Endothelial cell of umbilical vein (primary cell): Measurements from ENCODE around the gene PPP1R3G. TPM values are rescaled to one million over a fixed set of nuclear protein-coding genes. Genes with fewer than 3 reads are reported as not detected.

Experiments
- BruUV-seq: library from RNA; stranded (reverse); fragments of 400-500 nt; replicated peaks from 2 replicates; lab custom pipeline; 2021; lab: Mats Ljungman, UMichigan
- CTCF ChIA-PET: fragments of 300-600, 350-600 bp; sonication (Branson Sonifier 250); formaldehyde crosslinking; loops from one replicate; lab custom pipeline; 2021; ENCODE audit warnings: antibody characterized with exemption, inconsistent platforms; lab: Charles Lee
- POLR2A ChIA-PET: fragments of 300-600, 350-600 bp; sonication (Branson Sonifier 250); formaldehyde crosslinking; loops from one replicate; lab custom pipeline; 2021; ENCODE audit warnings: antibody characterized with exemption, inconsistent platforms; lab: Charles Lee
- DNase-seq: peaks from one replicate; pipeline ENCODE4 v3.0.0-alpha.2; 2011; ENCODE audit warnings: low read depth, low spot score
- FAIRE-seq: peaks from 2 replicates; lab custom pipeline; 2011; peaks lifted over from hg19 to GRCh38; lab: Jason Lieb, UNC
- H2AFZ ChIP-seq: 2 replicates; pipeline ENCODE4 v1.6.0; 2012; ENCODE audit warnings: low read depth, low read length, control low read depth, inconsistent platforms
- H3K27ac ChIP-seq: 2 replicates; pipeline ENCODE4 v1.5.1; 2011; ENCODE audit warnings: low read depth, mild to moderate bottlenecking, control low read depth, low read length, moderate library complexity; ENCODE audit not compliant: insufficient read depth
- H3K27me3 ChIP-seq, 2 experiments: 2 replicates each; pipeline versions ENCODE4 v1.6.0 to v1.6.1; 2011; ENCODE audit warnings: low read length in 2 of 2, mixed read lengths in 1 of 2; ENCODE audit not compliant: control insufficient read depth in 2 of 2, insufficient read depth in 2 of 2
- H3K36me3 ChIP-seq, 2 experiments: 2 replicates in 1 of 2; 3 replicates in 1 of 2; pipeline ENCODE4 v1.5.1; 2011; ENCODE audit warnings: low read length in 2 of 2, mild to moderate bottlenecking in 1 of 2, moderate library complexity in 1 of 2; ENCODE audit not compliant: control insufficient read depth in 2 of 2, insufficient read depth in 2 of 2; ENCODE audit errors: extremely low read depth in 1 of 2
- H3K4me1 ChIP-seq: 3 replicates; pipeline ENCODE4 v1.5.1; 2011; ENCODE audit warnings: mild to moderate bottlenecking, low read length; ENCODE audit not compliant: control insufficient read depth, insufficient read depth; ENCODE audit errors: extremely low read depth
- H3K4me2 ChIP-seq: 2 replicates; pipeline ENCODE4 v1.6.1; 2011; ENCODE audit warnings: low read length, control low read depth, mixed read lengths; ENCODE audit not compliant: insufficient read depth
- H3K4me3 ChIP-seq, 3 experiments: fragments of 200-600 bp in 1 of 3; sonication (generic), shearing (Covaris generic) in 1 of 3; replicated peaks in 1 of 3; 2 replicates each; pipeline ENCODE4 v1.5.1; 2011 to 2016; ENCODE audit warnings: control low read depth in 3 of 3, low read length in 3 of 3, mild to moderate bottlenecking in 2 of 3, inconsistent platforms in 1 of 3, low read depth in 1 of 3, moderate library complexity in 1 of 3; ENCODE audit not compliant: insufficient read depth in 1 of 3
- H3K79me2 ChIP-seq: 2 replicates; pipeline ENCODE4 v1.6.0; 2012; ENCODE audit warnings: low read length, inconsistent platforms; ENCODE audit not compliant: control insufficient read depth, insufficient read depth
- H3K9ac ChIP-seq: replicated peaks from 2 replicates; pipeline ENCODE3; 2011; ENCODE audit warnings: low read length, control low read depth; ENCODE audit not compliant: insufficient read depth; ENCODE audit errors: extremely low read depth
- H3K9me1 ChIP-seq: replicated peaks from 3 replicates; pipeline ENCODE4 v1.6.0; 2011; ENCODE audit warnings: mild to moderate bottlenecking, low read length; ENCODE audit not compliant: control insufficient read depth, insufficient read depth; ENCODE audit errors: extremely low read depth
- H3K9me3 ChIP-seq: replicated peaks from 2 replicates; pipeline ENCODE4 v1.5.1; 2012; ENCODE audit warnings: low read length, inconsistent platforms; ENCODE audit not compliant: control insufficient read depth, insufficient read depth
- H4K20me1 ChIP-seq: replicated peaks from 2 replicates; pipeline ENCODE3; 2011; ENCODE audit warnings: mild to moderate bottlenecking, low read length; ENCODE audit not compliant: control insufficient read depth, insufficient read depth; ENCODE audit errors: extremely low read depth
- CTCF ChIP-seq, 2 donors: IDR thresholded peaks; 1 replicate in 1 of 2; 2 replicates in 1 of 2; pipeline ENCODE4 v1.5.1; 2011; ENCODE audit warnings: low read length in 2 of 2, mild to moderate bottlenecking in 2 of 2, moderate library complexity in 2 of 2, control low read depth in 1 of 2, inconsistent platforms in 1 of 2, low read depth in 1 of 2; ENCODE audit not compliant: insufficient read depth in 1 of 2; ENCODE audit errors: extremely low read depth in 1 of 2
- EZH2 ChIP-seq: IDR thresholded peaks from 2 replicates; pipeline ENCODE4 v1.6.1; 2012; ENCODE audit warnings: borderline replicate concordance, low read depth, mild to moderate bottlenecking, moderate library complexity, low read length, inconsistent platforms; ENCODE audit not compliant: severe bottlenecking
- FOS ChIP-seq: IDR thresholded peaks from 2 replicates; pipeline ENCODE4 v1.6.1; 2011; ENCODE audit warnings: mild to moderate bottlenecking, low read length, moderate library complexity, borderline replicate concordance; ENCODE audit not compliant: insufficient read depth
- GATA2 ChIP-seq: IDR thresholded peaks from 2 replicates; pipeline ENCODE4 v1.7.0; 2011; ENCODE audit warnings: low read depth, mild to moderate bottlenecking, moderate library complexity, mixed read lengths, low read length; ENCODE audit not compliant: insufficient read length, insufficient read depth
- JUN ChIP-seq: IDR thresholded peaks from 2 replicates; pipeline ENCODE4 v1.6.1; 2011; ENCODE audit warnings: borderline replicate concordance, low read depth; ENCODE audit not compliant: insufficient read length, insufficient read depth
- MAX ChIP-seq: IDR thresholded peaks from 2 replicates; pipeline ENCODE4 v1.6.1; 2011; ENCODE audit not compliant: insufficient read depth, insufficient read length
- MYC ChIP-seq: IDR thresholded peaks from one replicate; pipeline ENCODE4 v1.6.1; 2011; ENCODE audit warnings: mild to moderate bottlenecking, low read depth, low read length
- POLR2A ChIP-seq: IDR thresholded peaks from 2 replicates; pipeline ENCODE4 v1.6.1; 2012; ENCODE audit warnings: low read depth, mild to moderate bottlenecking, control low read depth, low read length
- POLR2AphosphoS5 ChIP-seq: IDR thresholded peaks from 2 replicates; pipeline ENCODE4 v1.6.1; 2012; ENCODE audit warnings: low read depth, mild to moderate bottlenecking, control low read depth, low read length, moderate library complexity; ENCODE audit not compliant: insufficient read depth
- dilution Hi-C: fragments of 300-500 bp; cut with MboI; formaldehyde crosslinking; loops from one replicate; pipeline ENCODE4 v1.15.0; 2019; ENCODE audit warnings: low sequenced_read_pairs; ENCODE audit not compliant: extremely low pct_ligation_motif_present
- intact Hi-C: fragments of 100-400 bp; cut with micrococcal nuclease; formaldehyde crosslinking; loops from one replicate; pipeline ENCODE4 v1.10.0; 2022
- polyA plus RNA-seq, 4 experiments: library from polyadenylated mRNA; depleted of rRNA in 3 of 4; stranded (reverse) in 3 of 4; unstranded in 1 of 4; fragments of >200 nt; gene quantifications; 2 replicates each; pipeline versions ENCODE4 v1.2.1 to v1.2.3, GENCODE V29; 2011 to 2012; ENCODE audit warnings: missing spikeins in 1 of 4
- total RNA-seq: library from RNA; stranded (reverse); gene quantifications from 2 replicates; pipeline ENCODE4 v1.2.3, GENCODE V29; 2021

Gene PPP1R3G
- total and polyA plus RNA-seq, 2 donors (not counting 3 experiments of a cell fraction or from before 2014, with no cell fraction given) = 0.04 to 0.09 TPM

GRCh38 chr6:5085648-5086293 is 630 bp downstream of the PPP1R3G start:
- BruUV-seq = no TSS peak
- no peak for TF ChIP-seq POLR2A
- no peak for TF ChIP-seq GATA2
- TF ChIP-seq EZH2 = no peak
- no peak for TF ChIP-seq MYC
- Histone ChIP-seq H3K27ac (no peak overlapping the region), H3K9ac (no peak overlapping the region), H3K27me3 (peaks cover 10 to 13% of the 10 kb centered on the region in 2 experiments), H3K79me2 (no peaks in the 10 kb centered on the region), H2AFZ (peak overlapping the region; percentile 77), H3K9me1 (no peaks in the 10 kb centered on the region), H3K9me3 (no peaks in the 10 kb centered on the region), H3K36me3 (no peaks in the 10 kb centered on the region), H3K4me1 (peaks cover 13% of the 10 kb centered on the region), H4K20me1 (no peaks in the 10 kb centered on the region), H3K4me2 (peak overlapping the region; percentile 86), H3K4me3 (peak overlapping the region; percentile 55 to 69 (median 68))
- ChIA-PET CTCF (interaction anchor here (0.6 to 1.5 kb wide), 8 partner anchors 10 to 294 kb away, joined by 3 to 5 read pairs (median 4); partner anchors contain the start of gene RPP40), POLR2A (no interaction called here)
- dilution Hi-C loops = no loop called here
- intact Hi-C loops = loop anchor here (1.0 to 2.0 kb wide), 3 partner anchors 31 to 81 kb away; partner anchors contain the start of gene RPP40
- peak; percentile 70 for DNase-seq
- peak; percentile 61 for FAIRE-seq

- Histone ChIP-seq H3K4me3 (peak overlapping the region in 1 of 3 experiments; percentile 55), H3K4me1 (peaks cover 13% of the 10 kb centered on the region), H4K20me1 (no peaks in the 10 kb centered on the region), H2AFZ (peak overlapping the region; percentile 77), H3K36me3 (no peaks in the 10 kb centered on the region), H3K9me1 (no peaks in the 10 kb centered on the region), H3K27ac (no peak overlapping the region), H3K9ac (no peak overlapping the region), H3K4me2 (peak overlapping the region; percentile 37), H3K9me3 (no peaks in the 10 kb centered on the region), H3K79me2 (no peaks in the 10 kb centered on the region), H3K27me3 (peaks cover 12 to 18% of the 10 kb centered on the region in 2 experiments)
- intact Hi-C loops = no loop called here
- CTCF ChIA-PET = interaction anchor here (1.0 to 1.5 kb wide), 3 partner anchors 9 to 293 kb away, joined by 4 to 5 read pairs (median 4); no protein-coding TSS in a partner anchor
- dilution Hi-C loops = no loop called here
- DNase-seq (no peak), FAIRE-seq (no peak)
- no TSS peak for BruUV-seq
- POLR2A ChIA-PET = no interaction called here
- TF ChIP-seq CTCF (IDR thresholded peaks at IDR 0.05; ENCODE audit: extremely low read depth in 1 of 2, insufficient read depth in 1 of 2, low read depth in 1 of 2, low read length in 2 of 2) (no peak), FOS (no peak), EZH2 (no peak), POLR2A (no peak), JUN (no peak), GATA2 (no peak), MAX (no peak), POLR2AphosphoS5 (no peak), MYC (no peak)
Measured at GRCh38 chr6:5086294-5086890, 1.3 kb downstream of the PPP1R3G start.
